Stimulated activated CD8-positive, alpha-beta memory T cell treated with anti-CD3 and anti-CD28 coated beads, Interleukin-7, amount 100 ng/mL, for 1 hour (primary cell): Measurements from ENCODE around the gene ZC3HAV1.
"Not testable (repeated sequence)": the region's sequence is repeated elsewhere in the genome, so short reads cannot be mapped to it uniquely, and the experiment has no call there.

Experiments used
- DNase-seq, 2 donors: peaks; one replicate each; pipeline ENCODE4 v3.0.0-alpha.2; 2020; ENCODE audit warnings: low read depth in 2 of 2

ZC3HAV1 gene

DNA sequence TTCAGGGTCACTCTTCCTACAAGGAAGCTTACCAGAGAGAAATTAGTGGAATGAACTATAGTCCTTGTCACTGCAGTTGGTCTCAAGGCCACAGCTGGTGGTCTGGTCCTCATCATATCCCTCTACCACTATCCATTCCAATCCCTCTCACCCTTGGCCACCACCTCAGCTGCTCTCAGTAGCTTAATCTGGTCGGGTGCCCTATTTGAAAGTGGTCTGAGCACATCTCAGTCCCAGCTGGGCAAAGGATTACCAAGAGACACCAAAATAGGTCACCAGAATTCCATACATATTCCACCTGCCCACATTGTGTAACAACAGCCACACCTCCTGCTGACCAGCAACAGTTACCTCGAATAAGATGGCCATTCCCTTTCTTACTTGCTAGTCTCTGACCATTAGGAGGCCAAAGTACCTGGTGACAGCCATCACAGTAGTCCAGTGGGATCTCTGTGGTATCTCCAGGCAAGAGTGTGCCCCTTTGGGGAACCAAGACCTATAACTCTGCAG, 3.3 kb upstream of the ZC3HAV1 start:
- no peak for DNase-seq

DNA sequence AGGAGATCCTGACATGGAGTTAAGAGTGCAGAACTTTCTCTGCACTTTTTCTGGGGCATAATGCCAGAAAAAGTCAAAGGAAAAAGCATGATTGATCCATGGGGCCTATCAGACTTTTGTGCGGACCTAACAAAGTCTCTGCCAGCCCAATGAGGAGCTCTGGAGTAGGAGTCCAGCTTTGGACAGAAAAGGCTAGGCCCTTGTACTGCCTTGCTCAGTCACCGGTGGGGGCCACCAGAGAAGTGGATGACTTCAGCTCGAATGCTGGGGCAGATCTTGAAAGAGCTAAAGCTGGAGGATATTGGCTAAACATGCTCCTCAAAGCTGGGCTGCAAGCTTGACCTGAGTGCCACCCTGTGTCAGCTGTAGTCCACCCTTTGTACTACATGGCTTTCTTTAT, 2.8 kb upstream of the ZC3HAV1 start:
- DNase-seq = no peak

DNA sequence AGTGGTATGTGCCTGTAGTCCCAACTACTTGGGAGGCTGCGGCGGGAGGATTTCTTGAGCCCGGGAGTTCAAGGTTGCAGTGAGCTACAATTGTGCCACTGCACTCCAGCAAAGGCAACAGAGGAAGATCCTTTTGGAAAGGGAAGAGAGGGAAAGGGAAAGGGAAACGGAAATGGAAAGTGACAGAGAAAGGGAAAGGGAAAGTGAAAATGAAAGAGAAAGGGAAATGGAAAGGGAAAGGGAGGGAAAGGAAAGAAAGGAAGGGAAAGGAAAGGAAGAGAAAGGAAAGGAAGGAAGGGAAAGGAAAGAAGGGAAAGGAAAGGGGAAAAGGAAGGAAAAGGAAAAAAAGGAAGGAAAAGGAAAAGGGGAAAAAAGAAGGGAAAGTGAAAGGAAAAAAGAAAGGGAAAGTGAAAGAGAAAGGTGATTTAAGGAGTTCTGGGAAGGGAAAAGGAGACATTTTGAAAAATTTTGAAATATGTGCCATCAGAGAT, 2.3 kb upstream of the ZC3HAV1 start:
- DNase-seq = no peak

DNA sequence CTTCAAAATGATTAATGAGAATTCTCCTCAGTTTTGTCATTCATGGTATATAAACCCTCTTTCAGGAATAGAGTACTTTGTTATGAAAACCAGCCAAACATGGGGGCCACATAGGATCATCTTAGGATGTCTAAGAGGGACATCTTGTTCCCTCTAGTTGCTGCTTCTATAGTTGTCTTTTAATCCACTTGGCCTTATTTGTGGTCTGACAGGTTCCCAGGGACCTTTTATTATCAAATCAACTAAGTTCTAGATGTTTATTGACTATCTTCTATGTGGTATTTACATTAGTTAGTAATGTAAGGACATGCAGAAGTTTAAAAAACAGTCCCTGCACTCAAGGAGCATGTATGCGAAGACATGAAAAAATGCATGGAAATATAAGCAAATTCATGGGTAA, 1.6 kb upstream of the ZC3HAV1 start:
- no peak for DNase-seq

DNA sequence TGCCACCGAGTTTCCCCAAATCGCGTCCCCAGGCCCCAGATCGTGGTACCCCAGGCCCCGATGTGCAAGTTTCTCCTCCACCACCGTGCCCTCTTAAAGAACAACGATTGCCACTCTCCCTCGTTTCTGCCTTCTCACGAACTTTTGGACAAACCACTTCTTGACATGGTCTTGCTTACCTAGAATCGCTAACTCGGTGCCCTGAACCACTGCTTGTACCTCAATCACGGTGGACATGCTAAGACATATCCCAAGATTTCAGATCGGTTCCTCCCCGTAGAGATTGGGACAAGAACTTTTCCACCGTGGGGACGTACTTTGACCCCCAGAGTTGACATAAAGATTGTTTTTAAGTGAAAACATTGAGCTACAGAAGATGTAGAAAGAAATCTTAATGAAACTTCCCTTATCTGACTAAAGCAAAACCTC, 477 bp upstream of the ZC3HAV1 start:
- no peak for DNase-seq

DNA sequence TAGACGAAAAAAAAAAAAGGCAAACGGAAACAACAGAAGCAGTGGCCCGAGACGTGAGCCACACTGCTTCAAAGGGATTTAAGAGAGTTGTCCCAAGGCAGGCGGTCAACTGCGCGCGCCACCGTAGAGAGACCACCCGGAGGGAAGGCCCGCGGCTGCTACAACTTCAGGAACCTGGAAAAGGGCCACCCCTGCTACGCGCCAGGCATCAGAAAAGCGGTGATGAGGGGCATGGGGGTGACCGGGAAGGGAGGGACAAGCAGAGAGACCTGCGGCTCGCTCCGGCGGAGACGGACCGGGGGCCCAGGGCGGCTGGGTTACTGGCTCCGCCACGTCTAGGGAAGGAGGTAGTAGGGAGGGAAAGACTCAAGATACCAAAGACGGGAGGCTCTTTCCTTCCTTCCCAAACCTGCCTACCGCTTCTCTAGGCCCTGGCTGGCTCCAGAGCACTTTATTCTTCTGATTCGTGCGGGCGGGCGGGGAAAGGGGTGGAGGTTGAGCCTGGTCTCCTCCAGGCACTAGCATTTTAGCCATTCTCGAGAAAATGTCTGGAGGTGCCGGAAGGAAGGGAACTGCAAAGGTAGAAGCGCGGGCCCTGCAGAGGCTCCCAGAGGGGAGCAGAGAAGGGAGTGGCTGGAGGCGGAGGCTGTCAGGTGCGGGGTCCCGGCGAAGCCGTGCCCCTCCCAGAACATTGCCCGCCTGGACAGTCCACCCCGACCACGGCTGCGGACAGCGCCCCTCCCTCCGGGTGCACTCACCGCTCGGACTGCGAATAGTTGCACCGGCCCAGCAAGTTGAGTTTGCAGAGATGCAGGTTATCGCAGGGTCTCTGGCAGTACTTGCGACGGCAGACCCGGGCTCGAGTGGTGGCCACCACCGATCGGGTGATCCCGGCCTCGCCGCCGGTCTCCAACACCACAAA, 993 bp downstream of the ZC3HAV1 start:
- no peak for DNase-seq

DNA sequence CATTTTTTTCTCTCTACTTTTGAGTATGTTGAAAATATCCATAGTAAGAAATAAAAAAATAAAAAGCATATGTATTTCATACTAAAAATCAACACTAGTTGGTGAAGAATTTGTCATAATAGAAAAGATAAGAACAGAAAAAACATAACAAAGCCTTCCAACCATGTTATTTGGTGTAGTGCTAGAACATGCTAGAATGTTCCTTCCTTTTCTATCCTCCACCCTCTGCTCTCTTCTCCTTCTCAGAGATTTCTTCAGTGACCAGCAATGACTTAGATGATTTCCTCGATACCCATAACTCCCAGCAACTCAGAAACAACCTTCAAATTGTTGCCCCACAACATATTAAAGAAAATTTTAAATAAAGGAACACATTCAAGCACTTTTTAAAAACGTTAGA, 2.6 kb downstream of the ZC3HAV1 start:
- DNase-seq = no peak

DNA sequence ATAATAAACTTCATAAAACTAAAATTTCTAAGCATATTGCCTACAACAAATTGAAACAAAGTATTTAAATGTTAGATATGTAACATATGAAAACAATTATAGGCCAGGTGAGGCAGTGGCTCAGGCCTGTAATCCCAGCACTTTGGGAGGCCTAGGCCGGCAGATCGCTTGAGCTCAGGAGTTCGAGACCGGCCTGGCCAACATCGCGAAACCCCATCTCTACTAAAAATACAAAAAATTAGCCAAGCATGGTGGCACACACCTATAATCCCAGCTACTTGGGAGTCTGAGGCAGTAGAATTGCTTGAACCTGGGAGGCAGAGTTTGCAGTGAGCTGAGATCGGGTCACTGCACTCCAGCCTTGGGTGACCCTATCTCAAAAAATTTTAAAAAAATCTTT, 3.3 kb downstream of the ZC3HAV1 start:
- DNase-seq = not testable (repeated sequence)

DNA sequence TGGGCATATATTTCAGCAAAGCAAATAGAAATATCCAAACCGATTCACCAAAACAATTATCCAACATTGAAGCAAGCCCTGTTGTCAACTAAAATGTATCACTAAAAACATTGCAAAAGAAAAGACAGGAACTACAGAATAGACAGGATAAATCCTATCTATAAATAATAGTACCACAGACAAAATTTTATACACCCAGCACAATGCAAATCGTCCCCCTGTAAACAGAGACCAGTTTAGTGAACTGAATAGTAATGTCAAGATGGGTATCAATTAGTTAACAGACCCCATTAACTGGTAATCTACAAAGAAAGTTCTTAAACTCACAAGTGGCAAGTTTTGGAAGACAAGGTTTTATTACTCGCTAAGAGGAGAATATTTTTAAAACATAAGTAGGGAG, 4.0 kb downstream of the ZC3HAV1 start:
- DNase-seq = no peak

DNA sequence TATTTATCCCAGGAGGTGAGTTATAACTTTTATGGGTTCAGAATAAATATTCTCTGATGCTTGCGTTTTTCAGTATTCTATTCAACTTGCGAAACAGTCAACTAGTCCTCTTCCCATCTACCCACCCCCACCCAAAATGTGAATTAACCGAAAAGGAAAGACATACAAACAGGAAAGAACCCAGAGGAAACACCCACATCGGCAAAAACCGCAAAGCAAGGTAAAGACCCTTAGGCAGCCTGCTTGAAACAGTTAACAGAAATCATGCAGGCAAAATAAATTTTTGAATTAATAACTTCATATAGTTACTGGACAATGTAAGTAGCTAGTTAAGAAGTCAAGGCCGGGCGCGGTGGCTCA, 5.4 kb downstream of the ZC3HAV1 start:
- no peak for DNase-seq

DNA sequence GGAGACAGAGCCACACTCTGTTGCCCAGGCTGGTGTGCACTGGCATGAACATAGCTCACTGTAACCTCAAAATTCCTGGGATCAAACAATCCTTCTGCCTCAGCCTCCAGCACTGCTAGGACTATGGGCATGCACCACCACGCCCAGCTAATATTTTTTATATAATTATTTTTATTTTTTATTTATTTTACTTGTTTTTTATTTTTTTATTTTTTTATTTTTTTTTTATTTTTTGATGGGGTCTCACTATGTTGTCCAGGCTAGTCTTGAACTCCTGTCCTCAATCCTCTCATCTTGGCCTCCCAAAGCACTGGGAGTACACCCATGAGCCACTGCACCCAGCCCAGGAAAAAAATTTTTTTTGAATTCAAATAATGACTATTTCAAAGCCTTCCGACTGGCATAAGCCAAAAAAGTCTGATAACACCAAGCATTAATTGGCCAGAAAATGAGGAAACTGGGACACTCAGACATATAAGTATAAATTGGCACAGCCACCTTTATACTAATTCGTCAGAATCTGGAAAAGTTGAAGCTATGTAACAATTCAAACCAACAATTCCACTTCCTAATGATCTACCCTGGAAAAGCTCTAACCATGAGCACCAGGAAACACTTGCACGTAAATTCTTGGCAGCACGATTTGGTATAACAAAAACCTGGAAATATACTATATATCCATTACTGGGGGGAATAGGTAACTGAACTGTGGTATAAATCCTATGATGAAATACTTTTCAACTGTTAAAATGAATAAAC, 6.3 kb downstream of the ZC3HAV1 start:
- DNase-seq = no peak

DNA sequence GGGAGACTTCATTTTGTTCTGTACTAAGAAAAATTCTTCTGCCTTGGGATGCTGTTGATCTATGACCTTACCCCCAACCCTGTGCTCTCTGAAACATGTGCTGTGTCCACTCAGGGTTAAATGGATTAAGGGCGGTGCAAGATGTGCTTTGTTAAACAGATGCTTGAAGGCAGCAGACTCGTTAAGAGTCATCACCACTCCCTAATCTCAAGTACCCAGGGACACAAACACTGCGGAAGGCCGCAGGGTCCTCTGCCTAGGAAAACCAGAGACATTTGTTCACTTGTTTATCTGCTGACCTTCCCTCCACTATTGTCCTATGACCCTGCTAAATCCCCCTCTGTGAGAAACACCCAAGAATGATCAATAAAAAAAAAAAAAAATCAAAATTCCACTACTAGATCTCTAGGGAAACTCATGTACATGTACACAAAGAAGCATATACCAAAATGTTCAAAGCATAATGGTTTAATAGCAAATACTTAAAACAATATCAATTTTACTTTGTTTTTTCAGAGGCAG, 7.8 kb downstream of the ZC3HAV1 start:
- not testable (repeated sequence) for DNase-seq

DNA sequence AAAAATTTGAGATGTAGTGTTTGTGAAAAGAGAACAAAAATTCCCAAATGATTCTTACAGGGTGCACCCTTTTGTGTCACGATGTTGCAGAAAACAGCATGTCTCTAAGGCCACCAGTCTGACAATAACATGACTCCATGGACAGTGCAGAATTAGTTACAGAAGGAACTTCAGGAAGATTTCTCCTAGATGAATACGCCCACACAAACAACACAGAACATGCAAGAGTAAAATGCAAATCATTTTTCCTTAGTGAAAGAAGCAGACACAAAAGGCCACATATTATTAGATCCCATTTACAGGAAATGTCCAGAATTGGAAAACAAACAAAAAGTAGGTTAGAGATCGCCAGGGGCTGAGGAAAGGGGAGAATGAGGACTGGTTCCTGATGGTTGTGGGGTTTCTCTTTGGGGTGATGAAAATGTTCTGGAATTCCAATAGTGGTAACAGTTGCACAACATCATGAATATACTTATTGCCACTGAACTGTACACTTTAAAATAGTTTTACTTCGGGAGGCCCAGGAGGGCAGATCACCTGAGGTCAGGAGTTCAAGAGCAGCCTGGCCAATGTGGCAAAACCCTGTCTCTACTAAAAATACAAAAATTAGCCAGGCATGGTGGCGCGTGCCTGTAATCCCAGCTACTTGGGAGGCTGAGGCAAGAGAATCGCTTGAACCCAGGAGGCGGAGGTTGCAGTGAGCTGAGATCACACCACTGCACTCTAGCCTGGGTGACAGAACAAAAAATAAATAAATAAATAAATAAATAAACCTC, 10.2 kb downstream of the ZC3HAV1 start:
- no peak for DNase-seq

DNA sequence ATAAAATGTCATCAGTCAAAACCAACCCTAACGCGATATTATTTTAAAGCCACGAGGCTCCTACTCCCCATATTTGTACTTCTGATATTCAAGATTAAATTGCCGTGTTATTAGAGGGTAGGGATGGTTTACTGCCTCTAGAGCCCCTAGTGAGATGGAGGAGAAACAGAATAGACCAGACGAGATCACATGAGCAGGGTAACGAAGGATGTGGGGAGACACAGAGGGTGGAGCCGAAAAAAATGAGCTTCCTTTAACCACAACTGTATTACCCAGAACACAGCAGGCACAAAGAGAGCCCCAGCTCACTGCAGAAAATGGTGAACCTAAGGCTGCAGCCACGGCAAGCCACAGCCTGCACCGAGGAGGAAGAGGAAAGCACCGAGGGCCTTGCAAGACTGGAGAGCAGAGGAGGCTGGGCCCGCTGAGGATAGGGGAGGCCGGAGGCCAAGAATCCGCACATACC, 14.3 kb downstream of the ZC3HAV1 start:
- peak; percentile 54 to 59 for DNase-seq

DNA sequence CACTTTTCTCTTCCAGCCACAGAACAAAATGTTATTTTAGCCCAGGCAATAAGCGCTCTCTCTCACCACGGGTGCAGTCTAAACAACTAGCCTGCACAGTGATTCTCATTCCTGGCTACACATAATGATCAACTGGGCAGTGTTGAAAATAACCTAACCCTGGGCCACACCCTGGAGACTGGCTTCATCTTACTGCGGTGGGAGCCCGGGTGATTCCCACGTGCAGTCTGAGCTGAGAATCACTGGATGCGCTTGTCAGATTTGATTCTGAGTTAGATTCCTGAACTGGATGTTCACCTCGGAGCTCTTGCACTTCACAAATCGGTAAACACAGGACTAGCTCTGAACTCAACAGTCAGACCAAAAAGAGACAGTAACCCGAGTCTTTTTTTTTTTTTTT, 14.9 kb downstream of the ZC3HAV1 start:
- no peak for DNase-seq

DNA sequence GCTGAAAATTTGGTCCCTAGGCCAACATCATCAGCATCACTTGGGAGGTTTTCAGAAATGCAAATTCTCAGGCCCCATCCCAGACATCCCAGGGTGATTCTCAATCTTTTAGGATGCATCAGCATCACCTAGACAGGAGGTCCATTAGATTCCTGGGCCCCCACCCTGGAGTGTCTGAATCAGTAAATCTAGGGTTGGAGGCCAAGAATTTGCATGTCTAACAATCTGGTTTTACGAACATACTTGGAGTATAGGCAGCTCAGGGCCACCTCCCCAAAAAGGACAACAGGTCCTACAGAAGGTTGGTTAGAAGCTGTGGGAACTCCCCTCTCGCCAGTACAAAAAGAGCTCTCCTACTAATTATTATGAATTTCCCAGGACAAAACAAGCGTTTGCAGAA, 15.5 kb downstream of the ZC3HAV1 start:
- DNase-seq = no peak

DNA sequence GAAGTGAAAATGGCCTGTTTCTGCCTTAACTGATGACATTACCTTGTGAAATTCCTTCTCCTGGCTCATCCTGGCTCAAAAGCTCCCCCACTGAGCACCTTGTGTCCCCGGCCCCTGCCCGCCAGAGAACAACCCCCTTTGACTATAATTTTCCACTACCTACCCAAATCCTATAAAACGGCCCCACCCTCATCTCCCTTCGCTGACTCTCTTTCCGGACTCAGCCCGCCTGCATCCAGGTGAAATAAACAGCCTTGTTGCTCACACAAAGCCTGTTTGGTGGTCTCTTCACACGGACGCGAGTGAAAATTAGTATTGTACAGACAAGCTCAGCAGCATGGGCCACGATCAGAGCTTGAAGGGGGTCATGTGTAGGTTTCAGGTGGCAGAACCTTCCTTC, 16.0 kb downstream of the ZC3HAV1 start:
- not testable (repeated sequence) for DNase-seq

DNA sequence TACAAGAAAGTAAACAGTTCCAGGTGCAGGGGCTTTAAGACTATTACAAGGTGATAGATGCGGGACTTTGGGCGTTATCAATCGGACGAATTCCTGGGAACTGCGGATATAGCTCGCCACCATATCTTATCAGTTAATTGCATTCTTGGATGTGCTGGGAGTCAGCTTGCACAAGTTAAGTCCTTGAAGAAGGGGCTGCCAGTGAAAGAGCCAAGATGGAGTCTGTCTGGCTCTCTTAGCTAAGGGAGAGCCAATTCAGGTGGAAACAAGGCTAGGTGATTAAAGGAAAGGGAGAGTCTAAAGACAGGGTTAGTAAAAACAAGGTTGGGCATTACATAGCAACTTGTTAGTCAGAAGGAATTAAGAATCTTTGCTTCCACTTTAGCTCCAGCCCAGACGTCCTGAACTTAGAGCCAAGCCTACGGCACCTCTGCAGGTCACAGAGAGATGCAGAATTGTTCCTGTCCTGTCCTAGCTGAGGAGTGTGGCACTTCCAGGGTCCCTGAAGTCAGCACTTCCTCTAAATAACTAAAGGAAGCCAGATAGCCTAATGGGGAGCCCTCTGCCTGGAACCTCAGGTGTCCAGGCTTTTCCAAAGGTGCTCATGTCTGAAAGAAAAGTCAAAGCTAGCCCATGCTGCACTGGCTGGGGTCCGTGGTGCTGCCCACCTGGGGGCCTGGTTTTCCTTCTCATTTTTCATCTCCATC, 17.3 kb downstream of the ZC3HAV1 start:
- no peak for DNase-seq

DNA sequence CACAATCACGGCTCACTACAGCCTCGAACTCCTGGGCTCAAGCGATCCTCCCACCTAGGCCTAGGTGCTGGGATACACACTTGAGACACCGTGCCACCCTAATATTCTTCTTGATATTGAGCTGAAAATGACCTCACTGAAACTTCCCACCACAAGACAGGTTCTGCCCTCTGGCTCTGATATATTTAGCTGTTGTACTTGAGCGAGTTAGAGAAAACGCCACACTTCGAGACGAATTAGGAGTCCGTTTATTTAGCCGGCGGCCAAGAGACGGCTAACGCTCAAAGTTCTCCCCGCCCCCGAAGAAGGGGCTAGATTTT, 17.9 kb downstream of the ZC3HAV1 start:
- DNase-seq = no peak

DNA sequence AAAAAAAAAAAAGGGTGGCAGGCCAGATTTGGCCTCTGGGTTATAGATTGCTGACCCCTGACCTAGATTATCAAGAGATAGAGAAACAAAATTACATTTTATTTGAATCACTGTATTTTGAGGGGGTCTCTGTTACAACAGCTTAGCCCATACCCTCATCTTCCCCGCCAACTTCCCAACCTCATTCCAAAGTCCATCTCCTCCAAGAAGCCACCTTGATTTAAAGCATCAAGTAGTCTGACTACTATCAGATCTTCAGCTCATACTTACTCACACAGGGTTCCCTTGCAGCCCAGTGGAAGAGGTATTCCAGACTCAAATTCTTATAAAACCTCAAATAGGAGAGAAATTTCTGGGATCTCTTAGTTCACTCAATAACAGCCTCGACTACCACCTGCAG, 20.4 kb downstream of the ZC3HAV1 start:
- no peak for DNase-seq

DNA sequence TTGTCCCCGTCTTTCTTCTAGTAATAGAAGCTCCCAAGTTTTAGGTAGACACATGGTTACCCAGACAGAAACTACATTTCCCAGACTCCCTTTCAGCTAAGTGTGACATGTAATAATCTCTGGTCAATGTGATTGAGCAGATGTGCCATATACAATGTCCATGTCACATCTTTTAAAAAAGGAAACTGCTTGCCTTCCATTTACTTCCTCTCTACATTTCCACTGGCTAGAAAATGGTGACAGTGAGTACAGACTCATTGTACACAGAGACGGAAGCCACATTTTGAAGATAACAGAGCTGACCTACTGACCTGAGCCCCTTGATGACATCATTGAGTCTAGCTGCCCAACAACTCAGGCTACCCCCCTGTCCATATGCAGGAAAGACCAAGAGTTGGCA, 21.3 kb downstream of the ZC3HAV1 start:
- no peak for DNase-seq
